ENCODE measurements around the gene PIEZO1.

PIEZO1 gene

DNA sequence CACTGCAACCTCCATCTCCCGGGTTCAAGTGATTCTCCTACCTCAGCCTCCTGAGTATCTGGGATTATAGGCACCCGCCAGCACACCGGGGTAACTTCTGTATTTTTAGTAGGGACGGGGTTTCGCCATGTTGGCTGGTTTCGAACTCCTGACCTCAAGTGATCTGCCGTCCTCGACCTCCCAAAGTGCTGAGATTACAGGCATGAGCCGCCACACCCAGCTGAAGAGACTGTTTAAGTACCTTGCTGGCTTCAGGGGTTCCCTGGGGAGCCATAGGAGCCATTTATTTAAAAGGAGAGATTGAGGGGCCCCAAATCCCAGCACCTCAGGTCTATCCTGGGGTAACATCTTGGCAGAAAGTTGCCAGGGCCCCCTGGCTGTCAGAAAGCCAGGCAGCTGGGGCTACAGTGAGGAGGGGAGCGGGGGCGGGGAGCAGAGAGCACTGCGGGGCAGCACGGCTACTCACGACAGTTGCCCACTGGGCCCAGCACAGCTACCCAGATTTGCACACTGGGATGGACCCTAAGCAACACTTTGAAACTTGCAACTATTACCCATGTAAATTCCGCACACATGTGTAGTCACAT lies 100.4 kb downstream of the PIEZO1 start:
- no peak for DNase-seq (ENCODE audit: low spot score)
- in situ Hi-C loops (cut with MboI; ENCODE audit: low sequenced_read_pairs, unreplicated experiment), result no loop called here
- TF ChIP-seq, protein P1, sequence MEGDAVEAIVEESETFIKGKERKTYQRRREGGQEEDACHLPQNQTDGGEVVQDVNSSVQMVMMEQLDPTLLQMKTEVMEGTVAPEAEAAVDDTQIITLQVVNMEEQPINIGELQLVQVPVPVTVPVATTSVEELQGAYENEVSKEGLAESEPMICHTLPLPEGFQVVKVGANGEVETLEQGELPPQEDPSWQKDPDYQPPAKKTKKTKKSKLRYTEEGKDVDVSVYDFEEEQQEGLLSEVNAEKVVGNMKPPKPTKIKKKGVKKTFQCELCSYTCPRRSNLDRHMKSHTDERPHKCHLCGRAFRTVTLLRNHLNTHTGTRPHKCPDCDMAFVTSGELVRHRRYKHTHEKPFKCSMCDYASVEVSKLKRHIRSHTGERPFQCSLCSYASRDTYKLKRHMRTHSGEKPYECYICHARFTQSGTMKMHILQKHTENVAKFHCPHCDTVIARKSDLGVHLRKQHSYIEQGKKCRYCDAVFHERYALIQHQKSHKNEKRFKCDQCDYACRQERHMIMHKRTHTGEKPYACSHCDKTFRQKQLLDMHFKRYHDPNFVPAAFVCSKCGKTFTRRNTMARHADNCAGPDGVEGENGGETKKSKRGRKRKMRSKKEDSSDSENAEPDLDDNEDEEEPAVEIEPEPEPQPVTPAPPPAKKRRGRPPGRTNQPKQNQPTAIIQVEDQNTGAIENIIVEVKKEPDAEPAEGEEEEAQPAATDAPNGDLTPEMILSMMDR (IDR thresholded peaks at IDR 0.05; ENCODE audit: borderline replicate concordance, control extremely low read depth, extremely low read depth, insufficient read depth, missing control alignments), result no peak

- in situ Hi-C loops (cut with MboI; ENCODE audit: low sequenced_read_pairs, unreplicated experiment), result no loop called here
- TF ChIP-seq, protein P1 (IDR thresholded peaks at IDR 0.05; ENCODE audit: borderline replicate concordance, control extremely low read depth, extremely low read depth, insufficient read depth, missing control alignments), result no peak
- DNase-seq (ENCODE audit: low spot score), result peak; percentile 93
Observed at GRCh38 chr16:88681709-88682451, 103.1 kb downstream of the PIEZO1 start.

DNA sequence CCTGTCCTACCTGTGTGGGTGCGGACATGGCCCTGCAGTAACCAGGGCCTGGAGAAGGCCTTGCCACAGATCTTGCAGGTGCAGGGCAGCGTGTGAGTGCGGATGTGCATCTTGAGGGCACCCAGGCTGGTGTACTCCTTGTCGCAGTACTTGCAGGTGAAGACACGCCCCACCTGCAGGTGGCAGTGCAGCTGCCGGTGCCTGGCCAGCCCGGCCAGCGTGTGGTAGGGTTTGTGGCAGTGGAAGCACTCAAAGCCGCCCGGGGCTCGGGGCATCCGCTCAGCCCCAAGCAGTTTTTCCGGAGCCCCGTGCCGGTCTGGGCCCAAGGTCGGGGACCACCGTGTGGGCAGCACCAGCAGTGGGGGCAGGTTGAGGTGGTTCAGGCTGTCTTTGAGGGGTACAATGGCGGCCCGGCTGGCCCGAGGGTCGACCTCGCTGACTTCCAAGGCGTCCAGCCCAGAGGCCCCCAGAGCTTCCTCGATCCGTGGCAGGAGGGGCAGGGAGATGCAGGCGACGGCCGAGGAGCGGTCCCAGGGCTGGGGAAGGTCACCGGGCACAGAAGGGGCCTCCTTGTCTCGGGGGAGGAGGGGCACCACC lies 103.8 kb downstream of the PIEZO1 start:
- TF ChIP-seq, protein P1 (IDR thresholded peaks at IDR 0.05; ENCODE audit: borderline replicate concordance, control extremely low read depth, extremely low read depth, insufficient read depth, missing control alignments), result peak; percentile 60
- DNase-seq (ENCODE audit: low spot score), result peak; percentile 77
- in situ Hi-C loops (cut with MboI; ENCODE audit: low sequenced_read_pairs, unreplicated experiment), result no loop called here

- in situ Hi-C loops (cut with MboI; ENCODE audit: low sequenced_read_pairs, unreplicated experiment), result no loop called here
Observed at GRCh38 chr16:88680554-88681083, 104.4 kb downstream of the PIEZO1 start.

GRCh38 chr16:88678224-88678979 lies 106.6 kb downstream of the PIEZO1 start:
- DNase-seq (ENCODE audit: low spot score), result no peak
- in situ Hi-C loops (cut with MboI; ENCODE audit: low sequenced_read_pairs, unreplicated experiment), result no loop called here
- TF ChIP-seq, protein P1 (IDR thresholded peaks at IDR 0.05; ENCODE audit: borderline replicate concordance, control extremely low read depth, extremely low read depth, insufficient read depth, missing control alignments), result no peak

More at GRCh38 chr16:88680554-88681083, 104.4 kb downstream of the PIEZO1 start:
- TF ChIP-seq, protein P1 (IDR thresholded peaks at IDR 0.05; ENCODE audit: borderline replicate concordance, control extremely low read depth, extremely low read depth, insufficient read depth, missing control alignments), result no peak
- no peak for DNase-seq (ENCODE audit: low spot score)

- DNase-seq (ENCODE audit: low spot score), result no peak
- TF ChIP-seq, protein P1 (IDR thresholded peaks at IDR 0.05; ENCODE audit: borderline replicate concordance, control extremely low read depth, extremely low read depth, insufficient read depth, missing control alignments), result no peak
- in situ Hi-C loops (cut with MboI; ENCODE audit: low sequenced_read_pairs, unreplicated experiment), result no loop called here
Observed at GRCh38 chr16:88677721-88678120, 107.3 kb downstream of the PIEZO1 start.

All from GM13976 (cell line).